HCT116 (cell line): ENCODE data around the gene EHBP1. TPM values are rescaled to one million over a fixed set of nuclear protein-coding genes. Genes with fewer than 3 reads are reported as not detected.

Source experiments
- ATAC-seq: fragments of 200-7000 bp; cut with Tn5 transposase; 2 replicates; pipeline ENCODE4 v1.9.1; 2020; ENCODE audit warnings: mild to moderate bottlenecking, moderate library complexity
- BruUV-seq: library from RNA; stranded (reverse); fragments of 400-500 nt; replicated peaks from 2 replicates; lab custom pipeline; 2021; lab: Mats Ljungman, UMichigan
- CTCF ChIA-PET: fragments of 300-600 bp; sonication (Branson Sonifier 250); formaldehyde crosslinking; loops from one replicate; lab custom pipeline; 2021; ENCODE audit warnings: antibody characterized with exemption; lab: Charles Lee
- POLR2A ChIA-PET: fragments of 300-600, 350-600 bp; sonication (Branson Sonifier 250); formaldehyde crosslinking; loops from one replicate; lab custom pipeline; 2021; ENCODE audit warnings: antibody characterized with exemption; lab: Charles Lee
- RAD21 ChIA-PET, 2 experiments: fragments of 300-600 bp; sonication (Branson Sonifier 250); formaldehyde crosslinking; loops; one replicate each; lab custom pipeline; 2023; ENCODE audit warnings: low total read pairs in 2 of 2; ENCODE audit not compliant: uncharacterized antibody in 2 of 2, unreplicated experiment in 2 of 2, low non-redundant PET in 1 of 2; lab: Charles Lee
- DNase-seq: peaks from one replicate; pipeline ENCODE4 v3.0.0-alpha.2; 2010; ENCODE audit warnings: low read depth, low spot score
- H2AFZ ChIP-seq: fragments of 200-600 bp; shearing (Covaris generic), sonication (generic); 2 replicates; pipeline ENCODE4 v1.6.1; 2017; ENCODE audit warnings: low read depth, mixed run types, mixed read lengths, antibody characterized with exemption, low read length; ENCODE audit not compliant: poor library complexity, severe bottlenecking
- H3K27ac ChIP-seq: 2 replicates; pipeline ENCODE4 v1.5.1; 2012; ENCODE audit warnings: low read depth, low read length
- H3K27me3 ChIP-seq: fragments of 200-600 bp; sonication (generic); 2 replicates; pipeline ENCODE4 v1.6.1; 2016; ENCODE audit warnings: mixed run types, low read length, mixed read lengths; ENCODE audit not compliant: insufficient read depth
- H3K36me3 ChIP-seq, 2 experiments: fragments of 200-500 bp in 1 of 2; fragments of 200-600 bp in 1 of 2; sonication (Bioruptor generic) in 1 of 2; sonication (generic) in 1 of 2; 2 replicates each; pipeline versions ENCODE4 v1.5.1 to v1.6.1; 2014 to 2016; ENCODE audit warnings: low read length in 2 of 2, inconsistent platforms in 1 of 2, mixed read lengths in 1 of 2, mixed run types in 1 of 2; ENCODE audit not compliant: insufficient read depth in 2 of 2, control insufficient read depth in 1 of 2
- H3K4me1 ChIP-seq, 2 experiments: fragments of 200-600 bp in 1 of 2; sonication (generic) in 1 of 2; 2 replicates each; pipeline versions ENCODE4 v1.5.1 to v1.6.1; 2012 to 2017; ENCODE audit warnings: low read length in 2 of 2, inconsistent platforms in 1 of 2, mild to moderate bottlenecking in 1 of 2, mixed read lengths in 1 of 2, mixed run types in 1 of 2, moderate library complexity in 1 of 2; ENCODE audit not compliant: insufficient read depth in 2 of 2, control insufficient read depth in 1 of 2
- H3K4me2 ChIP-seq: fragments of 200-600 bp; sonication (generic); 2 replicates; pipeline ENCODE4 v1.6.1; 2017; ENCODE audit warnings: mixed run types, low read length, mixed read lengths
- H3K4me3 ChIP-seq, 2 experiments: fragments of 200-600 bp in 1 of 2; sonication (generic) in 1 of 2; replicated peaks in 1 of 2; 2 replicates each; pipeline ENCODE4 v1.5.1; 2011 to 2016; ENCODE audit warnings: low read length in 2 of 2, control low read depth in 1 of 2, low read depth in 1 of 2, mild to moderate bottlenecking in 1 of 2, mixed read lengths in 1 of 2, mixed run types in 1 of 2
- H3K79me2 ChIP-seq: fragments of 200-600 bp; sonication (generic); 2 replicates; pipeline ENCODE4 v1.6.1; 2017; ENCODE audit warnings: mild to moderate bottlenecking, mixed run types, low read length, moderate library complexity, mixed read lengths; ENCODE audit not compliant: insufficient read depth
- H3K9ac ChIP-seq: fragments of 200-600 bp; sonication (generic); 2 replicates; pipeline ENCODE4 v1.6.1; 2016; ENCODE audit warnings: low read length, mixed read lengths
- H3K9me2 ChIP-seq: fragments of 200-600 bp; sonication (generic), shearing (Covaris generic); 2 replicates; pipeline ENCODE4 v1.6.1; 2017; ENCODE audit warnings: mixed run types, mild to moderate bottlenecking, moderate library complexity; ENCODE audit not compliant: insufficient read depth
- H3K9me3 ChIP-seq, 2 experiments: fragments of 200-500 bp in 1 of 2; fragments of 200-600 bp in 1 of 2; sonication (Bioruptor generic) in 1 of 2; sonication (generic) in 1 of 2; 2 replicates each; pipeline ENCODE4 v1.6.1; 2014 to 2017; ENCODE audit warnings: low read length in 2 of 2, mixed read lengths in 2 of 2, inconsistent platforms in 1 of 2, low read depth in 1 of 2, mild to moderate bottlenecking in 1 of 2, mixed run types in 1 of 2, moderate library complexity in 1 of 2; ENCODE audit not compliant: control insufficient read depth in 1 of 2, insufficient read depth in 1 of 2
- H4K20me1 ChIP-seq: fragments of 200-600 bp; sonication (generic), shearing (Covaris generic); 2 replicates; pipeline ENCODE4 v1.6.1; 2017; ENCODE audit warnings: mixed run types, mild to moderate bottlenecking, moderate library complexity; ENCODE audit not compliant: insufficient read depth
- CBX3 ChIP-seq: IDR thresholded peaks from 2 replicates; pipeline ENCODE4 v1.6.1; 2012; ENCODE audit warnings: low read depth
- CEBPB ChIP-seq: IDR thresholded peaks from 2 replicates; pipeline ENCODE4 v1.6.1; 2012; ENCODE audit warnings: low read depth
- EZH2 ChIP-seq: fragments of 200-600 bp; sonication (generic); IDR thresholded peaks from 2 replicates; pipeline ENCODE4 v1.6.1; 2017; ENCODE audit warnings: antibody characterized with exemption, mixed run types
- EZH2phosphoT487 ChIP-seq: fragments of 200-600 bp; IDR thresholded peaks from 2 replicates; pipeline ENCODE4 v1.6.1; 2018; ENCODE audit warnings: antibody characterized with exemption, borderline replicate concordance
- FOSL1 ChIP-seq: IDR thresholded peaks from 2 replicates; pipeline ENCODE4 v1.6.1; 2012; ENCODE audit warnings: low read depth
- POLR2AphosphoS5 ChIP-seq: IDR thresholded peaks from 2 replicates; pipeline ENCODE4 v1.6.1; 2011; ENCODE audit warnings: mild to moderate bottlenecking, low read depth, low read length, moderate library complexity
- REST ChIP-seq: IDR thresholded peaks from 2 replicates; pipeline ENCODE4 v1.6.1; 2012; ENCODE audit warnings: low read depth
- SIN3A ChIP-seq: IDR thresholded peaks from 2 replicates; pipeline ENCODE4 v1.6.1; 2012; ENCODE audit warnings: low read depth
- SRF ChIP-seq: IDR thresholded peaks from 2 replicates; pipeline ENCODE4 v1.6.1; 2012; ENCODE audit warnings: low read depth
- YY1 ChIP-seq: IDR thresholded peaks from 2 replicates; pipeline ENCODE4 v1.6.1; 2011; ENCODE audit warnings: low read length, low read depth, moderate library complexity, mild to moderate bottlenecking; ENCODE audit not compliant: insufficient replicate concordance; ENCODE audit errors: extremely low read depth
- ZFX ChIP-seq: fragments of 450-650 bp; IDR thresholded peaks from 2 replicates; pipeline ENCODE4 v1.6.1; 2017
- ZNF274 ChIP-seq: fragments of 200-500 bp; sonication (Bioruptor generic); IDR thresholded peaks from 2 replicates; pipeline ENCODE4 v1.6.1; 2014; ENCODE audit warnings: mild to moderate bottlenecking, low read depth, low read length, inconsistent platforms
- intact Hi-C: fragments of 100-400 bp; cut with micrococcal nuclease; formaldehyde crosslinking; loops from 2 replicates; pipeline ENCODE4 v1.10.0; 2022
- total RNA-seq: library from RNA; stranded (reverse); gene quantifications from one replicate; pipeline ENCODE4 v1.2.1, GENCODE V29; 2021; ENCODE audit not compliant: unreplicated experiment
- TF ChIP-seq, protein P1 (sequence below): IDR thresholded peaks from 2 replicates; pipeline ENCODE4 v1.6.1; 2011; ENCODE audit warnings: mild to moderate bottlenecking, low read length, moderate library complexity; ENCODE audit not compliant: insufficient replicate concordance; ENCODE audit errors: extremely low read depth

EHBP1 gene
- total RNA-seq, 1 experiment from 2014 or later: 89.9 TPM

DNA sequence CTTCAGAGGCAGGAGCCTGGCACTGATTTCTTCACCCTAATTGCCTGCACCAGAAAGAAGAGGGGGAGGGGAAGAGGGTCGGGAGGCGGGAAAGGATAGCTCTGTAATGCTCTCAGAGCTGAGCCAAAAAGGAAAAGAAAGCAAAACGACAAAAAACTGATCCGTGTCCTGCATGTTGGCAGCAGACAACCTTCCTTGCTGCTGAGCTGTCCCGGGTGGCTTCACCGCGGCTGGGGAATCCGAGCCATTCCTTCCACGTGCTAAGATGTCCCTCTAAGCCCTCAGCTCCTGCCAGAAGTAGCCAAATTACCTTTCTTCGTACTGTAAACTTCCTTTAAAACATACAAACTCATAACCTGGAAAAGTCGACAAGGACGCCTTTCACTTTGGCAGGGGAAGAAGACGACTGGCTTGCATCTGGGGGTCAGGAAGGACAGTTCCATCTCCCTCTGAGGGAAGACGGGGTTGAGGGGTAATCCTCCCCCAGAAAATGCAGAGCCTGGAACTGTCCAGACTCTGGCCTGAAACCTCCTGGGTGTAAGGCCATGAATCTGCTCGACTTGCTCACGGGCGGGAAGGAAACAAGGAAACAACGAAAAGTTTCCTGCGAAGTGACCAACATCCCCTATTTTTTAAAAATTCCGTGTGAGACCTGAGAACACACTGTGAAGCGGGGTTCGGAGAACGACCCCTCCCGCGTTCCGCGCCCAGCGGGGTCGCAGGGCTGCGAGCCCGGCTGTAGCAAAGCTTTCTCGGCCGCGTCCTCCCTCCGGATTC, 352.8 kb downstream of the EHBP1 start:
- Histone ChIP-seq H3K4me2 (no peak overlapping the region), H3K27me3 (no peaks in the 10 kb centered on the region), H3K9me2 (no peaks in the 10 kb centered on the region), H3K4me1 (no peaks in the 10 kb centered on the region), H3K36me3 (peaks cover 3 to 15% of the 10 kb centered on the region in 2 experiments; a peak in 2 of 4 replicates), H3K4me3 (no peak overlapping the region), H4K20me1 (no peaks in the 10 kb centered on the region), H2AFZ (no peak overlapping the region), H3K9ac (no peak overlapping the region), H3K27ac (no peak overlapping the region), H3K9me3 (no peaks in the 10 kb centered on the region), H3K79me2 (no peaks in the 10 kb centered on the region)
- BruUV-seq: no TSS peak
- ChIA-PET RAD21 (no interaction called here), POLR2A (no interaction called here), CTCF (no interaction called here)
- intact Hi-C loops: no loop called here
- TF ChIP-seq EZH2phosphoT487: no peak
- DNase-seq (no peak), ATAC-seq (no peak)

- RAD21 ChIA-PET: no interaction called here
- Histone ChIP-seq H3K4me1 (no peaks in the 10 kb centered on the region), H4K20me1 (no peaks in the 10 kb centered on the region), H3K9me2 (no peaks in the 10 kb centered on the region), H3K4me2 (no peak overlapping the region), H3K4me3 (no peak overlapping the region), H3K9ac (no peak overlapping the region), H2AFZ (no peak overlapping the region), H3K27me3 (no peaks in the 10 kb centered on the region), H3K27ac (no peak overlapping the region), H3K36me3 (peaks cover 0 to 15% of the 10 kb centered on the region in 2 experiments; a peak in 2 of 4 replicates), H3K9me3 (no peaks in the 10 kb centered on the region), H3K79me2 (no peaks in the 10 kb centered on the region)
- POLR2A ChIA-PET: no interaction called here
- BruUV-seq: no TSS peak
- ATAC-seq (no peak), DNase-seq (no peak)
- intact Hi-C loops: no loop called here
- CTCF ChIA-PET: no interaction called here
- TF ChIP-seq, protein P1, sequence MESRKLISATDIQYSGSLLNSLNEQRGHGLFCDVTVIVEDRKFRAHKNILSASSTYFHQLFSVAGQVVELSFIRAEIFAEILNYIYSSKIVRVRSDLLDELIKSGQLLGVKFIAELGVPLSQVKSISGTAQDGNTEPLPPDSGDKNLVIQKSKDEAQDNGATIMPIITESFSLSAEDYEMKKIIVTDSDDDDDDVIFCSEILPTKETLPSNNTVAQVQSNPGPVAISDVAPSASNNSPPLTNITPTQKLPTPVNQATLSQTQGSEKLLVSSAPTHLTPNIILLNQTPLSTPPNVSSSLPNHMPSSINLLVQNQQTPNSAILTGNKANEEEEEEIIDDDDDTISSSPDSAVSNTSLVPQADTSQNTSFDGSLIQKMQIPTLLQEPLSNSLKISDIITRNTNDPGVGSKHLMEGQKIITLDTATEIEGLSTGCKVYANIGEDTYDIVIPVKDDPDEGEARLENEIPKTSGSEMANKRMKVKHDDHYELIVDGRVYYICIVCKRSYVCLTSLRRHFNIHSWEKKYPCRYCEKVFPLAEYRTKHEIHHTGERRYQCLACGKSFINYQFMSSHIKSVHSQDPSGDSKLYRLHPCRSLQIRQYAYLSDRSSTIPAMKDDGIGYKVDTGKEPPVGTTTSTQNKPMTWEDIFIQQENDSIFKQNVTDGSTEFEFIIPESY: no peak
- TF ChIP-seq CBX3: no peak
- no peak for TF ChIP-seq EZH2
- no peak for TF ChIP-seq CEBPB
- no peak for TF ChIP-seq POLR2AphosphoS5
- no peak for TF ChIP-seq YY1
- no peak for TF ChIP-seq ZFX
- TF ChIP-seq SRF: no peak
- TF ChIP-seq SIN3A: no peak
- no peak for TF ChIP-seq FOSL1
- TF ChIP-seq ZNF274: no peak
- TF ChIP-seq REST: no peak
Measured at GRCh38 chr2:63058921-63059792, 353.6 kb downstream of the EHBP1 start.
